H1 (cell line): ENCODE data around the gene SWT1. TPM values are rescaled to one million over a fixed set of nuclear protein-coding genes. Genes with fewer than 3 reads are reported as not detected.

Experiments used
- CTCF ChIA-PET: fragments of 300-600 bp; sonication (Branson Sonifier 250); formaldehyde crosslinking; loops from one replicate; lab custom pipeline; 2021; ENCODE audit not compliant: partially characterized antibody; lab: Charles Lee
- POLR2A ChIA-PET: fragments of 300-600 bp; sonication (Branson Sonifier 250); formaldehyde crosslinking; loops from one replicate; lab custom pipeline; 2021; ENCODE audit warnings: inconsistent platforms; ENCODE audit not compliant: partially characterized antibody; lab: Charles Lee
- DNase-seq, 2 experiments: peaks; one replicate each; pipeline versions ENCODE4 v3.0.0 to v3.0.0-alpha.2; 2010 to 2022; ENCODE audit warnings: low spot score in 2 of 2, low read depth in 1 of 2, mixed read lengths in 1 of 2
- FAIRE-seq: peaks from 2 replicates; lab custom pipeline; 2011; peaks lifted over from hg19 to GRCh38; lab: Jason Lieb, UNC
- H2AFZ ChIP-seq: 2 replicates; pipeline ENCODE4 v1.8.1; 2012; ENCODE audit warnings: low read length, inconsistent platforms
- H2AK5ac ChIP-seq: 2 replicates; pipeline ENCODE4 v1.6.1; 2013; ENCODE audit warnings: low read depth, low read length
- H2BK120ac ChIP-seq: replicated peaks from 2 replicates; pipeline ENCODE3; 2013; ENCODE audit warnings: low read depth, low read length, inconsistent platforms
- H2BK12ac ChIP-seq: 2 replicates; pipeline ENCODE4 v1.6.1; 2013; ENCODE audit warnings: low read depth, low read length
- H2BK15ac ChIP-seq: 2 replicates; pipeline ENCODE4 v1.6.1; 2013; ENCODE audit warnings: low read length
- H2BK20ac ChIP-seq: 2 replicates; pipeline ENCODE4 v1.6.1; 2013; ENCODE audit warnings: low read length
- H2BK5ac ChIP-seq: 2 replicates; pipeline ENCODE4 v1.6.1; 2013; ENCODE audit warnings: low read depth, low read length
- H3K14ac ChIP-seq: 2 replicates; pipeline ENCODE4 v1.6.1; 2013; ENCODE audit warnings: inconsistent platforms; ENCODE audit not compliant: insufficient read length
- H3K18ac ChIP-seq: 2 replicates; pipeline ENCODE4 v1.6.1; 2013; ENCODE audit warnings: low read length; ENCODE audit errors: extremely low read depth
- H3K23ac ChIP-seq: 2 replicates; pipeline ENCODE4 v1.6.1; 2013; ENCODE audit warnings: inconsistent platforms; ENCODE audit not compliant: insufficient read length
- H3K23me2 ChIP-seq: 2 replicates; pipeline ENCODE4 v1.6.1; 2013; ENCODE audit warnings: low read depth, low read length
- H3K27ac ChIP-seq: 2 replicates; pipeline ENCODE4 v1.6.1; 2011; ENCODE audit warnings: low read depth, low read length, inconsistent platforms
- H3K27me3 ChIP-seq, 4 experiments: replicated peaks in 1 of 4; 1 replicate in 1 of 4; 2 replicates in 3 of 4; pipeline versions ENCODE4 v1.6.1 to v1.8.1; 2011 to 2013; ENCODE audit warnings: low read length in 3 of 4, mild to moderate bottlenecking in 3 of 4, inconsistent platforms in 2 of 4, mixed read lengths in 2 of 4, moderate library complexity in 1 of 4; ENCODE audit not compliant: control insufficient read depth in 3 of 4, insufficient read depth in 3 of 4; ENCODE audit errors: extremely low read depth in 1 of 4
- H3K36me3 ChIP-seq, 4 experiments: 2 replicates each; pipeline versions ENCODE4 v1.6.1 to v1.8.1; 2011 to 2013; ENCODE audit warnings: mild to moderate bottlenecking in 4 of 4, low read length in 3 of 4, moderate library complexity in 2 of 4, control low read depth in 1 of 4, inconsistent platforms in 1 of 4; ENCODE audit not compliant: insufficient read depth in 4 of 4, control insufficient read depth in 2 of 4
- H3K4ac ChIP-seq: replicated peaks from 2 replicates; pipeline ENCODE3; 2013; ENCODE audit warnings: low read length, low read depth, mixed read lengths, inconsistent platforms; ENCODE audit not compliant: insufficient read length
- H3K4me1 ChIP-seq, 4 experiments: replicated peaks in 1 of 4; 1 replicate in 1 of 4; 2 replicates in 3 of 4; pipeline versions ENCODE4 v1.6.1 to v1.8.1; 2011 to 2013; ENCODE audit warnings: low read length in 3 of 4, inconsistent platforms in 2 of 4, mixed read lengths in 1 of 4; ENCODE audit not compliant: insufficient read depth in 4 of 4, control insufficient read depth in 3 of 4
- H3K4me2 ChIP-seq, 2 experiments: 2 replicates each; pipeline versions ENCODE4 v1.6.1 to v1.8.1; 2011 to 2013; ENCODE audit warnings: low read depth in 2 of 2, low read length in 2 of 2, control low read depth in 1 of 2, inconsistent platforms in 1 of 2, mild to moderate bottlenecking in 1 of 2; ENCODE audit not compliant: insufficient read depth in 1 of 2
- H3K4me3 ChIP-seq, 4 experiments: fragments of 200-600, 300-600 bp in 1 of 4; sonication (generic), shearing (Covaris generic), sonication (Bioruptor Twin) in 1 of 4; 2 replicates each; pipeline versions ENCODE4 v1.5.1 to v1.8.1; 2011 to 2016; ENCODE audit warnings: low read length in 4 of 4, low read depth in 3 of 4, control low read depth in 2 of 4, inconsistent platforms in 2 of 4, mild to moderate bottlenecking in 2 of 4, mixed read lengths in 1 of 4, moderate library complexity in 1 of 4; ENCODE audit not compliant: insufficient read depth in 2 of 4; ENCODE audit errors: extremely low read depth in 1 of 4
- H3K56ac ChIP-seq: replicated peaks from 2 replicates; pipeline ENCODE3; 2013; ENCODE audit warnings: low read depth, mild to moderate bottlenecking, mixed read lengths, low read length, inconsistent platforms; ENCODE audit not compliant: insufficient read length
- H3K79me1 ChIP-seq: 2 replicates; pipeline ENCODE4 v1.6.1; 2013; ENCODE audit warnings: low read depth, low read length, control low read depth
- H3K79me2 ChIP-seq, 2 experiments: 2 replicates each; pipeline versions ENCODE4 v1.6.1 to v1.8.1; 2012 to 2013; ENCODE audit warnings: low read length in 2 of 2, mild to moderate bottlenecking in 2 of 2, inconsistent platforms in 1 of 2; ENCODE audit not compliant: insufficient read depth in 2 of 2, control insufficient read depth in 1 of 2
- H3K9ac ChIP-seq, 4 experiments: replicated peaks in 1 of 4; 1 replicate in 1 of 4; 2 replicates in 3 of 4; pipeline versions ENCODE4 v1.6.1 to v1.8.1; 2011 to 2013; ENCODE audit warnings: low read depth in 3 of 4, low read length in 3 of 4, control low read depth in 2 of 4, mild to moderate bottlenecking in 2 of 4, moderate library complexity in 2 of 4, inconsistent platforms in 1 of 4; ENCODE audit errors: extremely low read depth in 1 of 4
- H3K9me3 ChIP-seq, 2 experiments: 2 replicates each; pipeline versions ENCODE4 v1.6.1 to v1.8.1; 2012 to 2013; ENCODE audit warnings: mild to moderate bottlenecking in 2 of 2, moderate library complexity in 2 of 2, control low read depth in 1 of 2, inconsistent platforms in 1 of 2, low read depth in 1 of 2, low read length in 1 of 2, mixed read lengths in 1 of 2; ENCODE audit not compliant: insufficient read depth in 2 of 2
- H4K20me1 ChIP-seq, 2 experiments: replicated peaks in 1 of 2; 2 replicates each; pipeline versions ENCODE3 to v1.8.1; 2011 to 2013; ENCODE audit warnings: inconsistent platforms in 2 of 2, low read length in 2 of 2, mild to moderate bottlenecking in 1 of 2; ENCODE audit not compliant: insufficient read depth in 2 of 2, control insufficient read depth in 1 of 2
- H4K5ac ChIP-seq: 2 replicates; pipeline ENCODE4 v1.6.1; 2013; ENCODE audit warnings: low read length, low read depth, mixed read lengths, inconsistent platforms; ENCODE audit not compliant: insufficient read length
- H4K8ac ChIP-seq: 2 replicates; pipeline ENCODE4 v1.8.0; 2013; ENCODE audit warnings: mild to moderate bottlenecking, moderate library complexity, low read length, inconsistent platforms; ENCODE audit not compliant: insufficient read depth; ENCODE audit errors: extremely low read depth
- H4K91ac ChIP-seq: replicated peaks from 2 replicates; pipeline ENCODE3; 2013; ENCODE audit warnings: low read length, mixed read lengths, inconsistent platforms; ENCODE audit not compliant: insufficient read length
- CHD2 ChIP-seq: IDR thresholded peaks from 2 replicates; pipeline ENCODE4 v1.6.1; 2012; ENCODE audit warnings: low read length, improper control_type of control experiment
- CREB1 ChIP-seq: IDR thresholded peaks from 2 replicates; pipeline ENCODE4 v1.6.1; 2012; ENCODE audit warnings: inconsistent platforms
- EGR1 ChIP-seq: IDR thresholded peaks from 2 replicates; pipeline ENCODE4 v1.6.1; 2011; ENCODE audit warnings: low read depth, low read length, borderline replicate concordance
- HDAC6 ChIP-seq: IDR thresholded peaks from one replicate; pipeline ENCODE4 v1.7.1; 2012; ENCODE audit warnings: low read depth, mild to moderate bottlenecking, inconsistent platforms, low read length, moderate library complexity
- KDM5A ChIP-seq: fragments of 200-600 bp; IDR thresholded peaks from 2 replicates; pipeline ENCODE4 v1.7.1; 2012; ENCODE audit warnings: mild to moderate bottlenecking, low read length, inconsistent platforms, mixed read lengths
- PHF8 ChIP-seq: fragments of 200-600 bp; sonication (generic); conservative IDR thresholded peaks from 2 replicates; pipeline ENCODE4 v1.7.1; 2012; ENCODE audit warnings: low read depth, mild to moderate bottlenecking, inconsistent platforms, low read length, moderate library complexity
- POLR2A ChIP-seq, 2 experiments: IDR thresholded peaks; 1 replicate in 1 of 2; 2 replicates in 1 of 2; pipeline ENCODE4 v1.6.1; 2011; ENCODE audit warnings: low read depth in 2 of 2, low read length in 2 of 2, mild to moderate bottlenecking in 2 of 2; ENCODE audit errors: control extremely low read depth in 1 of 2
- RAD21 ChIP-seq, 2 experiments: IDR thresholded peaks in 1 of 2; conservative IDR thresholded peaks in 1 of 2; 2 replicates each; pipeline ENCODE4 v1.6.1; 2011; ENCODE audit warnings: low read depth in 2 of 2, low read length in 2 of 2, improper control_type of control experiment in 1 of 2, inconsistent platforms in 1 of 2, mild to moderate bottlenecking in 1 of 2, moderate library complexity in 1 of 2
- SIN3A ChIP-seq, 2 experiments: IDR thresholded peaks in 1 of 2; conservative IDR thresholded peaks in 1 of 2; 2 replicates each; pipeline ENCODE4 v1.6.1; 2011 to 2012; ENCODE audit warnings: low read length in 2 of 2, improper control_type of control experiment in 1 of 2, low read depth in 1 of 2, mild to moderate bottlenecking in 1 of 2
- SIRT6 ChIP-seq: IDR thresholded peaks from one replicate; pipeline ENCODE4 v1.7.1; 2012; ENCODE audit warnings: low read length, inconsistent platforms
- SP4 ChIP-seq: IDR thresholded peaks from 2 replicates; pipeline ENCODE4 v1.6.1; 2012; ENCODE audit warnings: low read length, inconsistent platforms
- TAF7 ChIP-seq: optimal IDR thresholded peaks from 2 replicates; pipeline ENCODE3; 2011; ENCODE audit warnings: low read depth, mild to moderate bottlenecking, inconsistent platforms, low read length, moderate library complexity, borderline replicate concordance
- TBP ChIP-seq: IDR thresholded peaks from 2 replicates; pipeline ENCODE4 v1.6.1; 2011; ENCODE audit warnings: low read depth, low read length, improper control_type of control experiment
- YY1 ChIP-seq: IDR thresholded peaks from 2 replicates; pipeline ENCODE4 v1.6.1; 2011; ENCODE audit warnings: low read depth, mild to moderate bottlenecking, low read length
- ZNF274 ChIP-seq: IDR thresholded peaks from 2 replicates; pipeline ENCODE4 v1.7.0; 2012; ENCODE audit warnings: low read length, borderline replicate concordance; ENCODE audit errors: extremely low read depth
- WGBS, 2 experiments: shearing (Covaris generic) in 1 of 2; methylation state at CpG; one replicate each; pipeline versions ENCODE4 v1.1.6 to v1.1.7; 2013 to 2015; ENCODE audit warnings: low lambda C conversion rate in 2 of 2, mixed read lengths in 2 of 2, inconsistent platforms in 1 of 2, low coverage in 1 of 2, missing lambda C conversion rate in 1 of 2; ENCODE audit not compliant: insufficient replicate concordance in 2 of 2, insufficient coverage in 1 of 2, insufficient read length in 1 of 2; ENCODE audit errors: extremely low coverage in 1 of 2, missing lambda C conversion rate in 1 of 2; 5-methylcytosine and 5-hydroxymethylcytosine counted together
- polyA plus RNA-seq, 7 experiments: library from polyadenylated mRNA; depleted of rRNA in 3 of 7; stranded (reverse) in 5 of 7; unstranded in 2 of 7; fragments of >200 nt in 5 of 7; fragments of 200-250 nt in 2 of 7; gene quantifications; 1 replicate in 5 of 7; 2 replicates in 1 of 7; 4 replicates in 1 of 7; pipeline versions ENCODE4 v1.2.1 to v1.2.3, GENCODE V29; 2011 to 2013; ENCODE audit warnings: missing spikeins in 2 of 7, mixed read lengths in 2 of 7
- total RNA-seq: library from RNA; stranded (reverse); fragmentation: NEBNext Ultra II Directional; extraction: Animal tissue kit (Norgen Biotek cat#: 25700); gene quantifications from 2 replicates; pipeline ENCODE4 v1.2.1, GENCODE V29; 2021

Gene SWT1
- total and polyA plus RNA-seq, 2 of the 8 experiments (the other 6 are each of a cell fraction or from before 2014, with no cell fraction given), result 1.4 to 6.2 TPM

DNA sequence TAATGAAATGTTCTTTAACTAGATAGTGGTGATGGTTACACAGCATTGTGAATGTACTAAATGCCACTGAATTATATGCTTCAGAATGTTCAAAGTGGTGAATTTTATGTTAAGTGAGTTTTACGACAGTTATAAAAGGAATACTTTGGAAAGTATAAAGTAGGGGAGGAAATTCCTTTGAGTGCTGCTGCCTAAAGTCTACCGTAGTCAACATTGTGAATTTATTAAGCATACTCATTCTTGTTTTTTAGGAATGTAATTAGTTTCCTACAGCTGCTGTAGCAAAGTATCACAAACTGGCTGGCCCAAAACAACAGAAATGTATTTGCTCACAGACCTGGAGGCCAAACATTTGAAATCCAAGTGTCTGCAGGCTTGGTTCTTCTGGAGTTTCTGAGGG lies 73.0 kb downstream of the SWT1 start:
- H2BK120ac ChIP-seq, result no peak overlapping the region
- FAIRE-seq, result no peak
- no peak overlapping the region for H3K14ac ChIP-seq
- H4K5ac ChIP-seq, result no peak overlapping the region
- no peak overlapping the region; a peak in 1 of 7 replicates for H3K9ac ChIP-seq
- 86 to 100% methylated on average over 1 to 2 of the region's 2 CpGs for WGBS, 2 experiments
- ChIA-PET CTCF (no interaction called here), POLR2A (no interaction called here)
- no peak overlapping the region for H2AFZ ChIP-seq
- no peak overlapping the region for H3K23ac ChIP-seq
- no peak overlapping the region for H3K4me3 ChIP-seq
- no peak overlapping the region for H3K56ac ChIP-seq
- no peak overlapping the region for H4K91ac ChIP-seq
- H3K79me2 ChIP-seq, result no peaks in the 10 kb centered on the region
- no peak overlapping the region for H3K27ac ChIP-seq
- no peak for DNase-seq
- no peak overlapping the region for H3K4ac ChIP-seq
- H3K36me3 ChIP-seq, result no peaks in the 10 kb centered on the region
- no peaks in the 10 kb centered on the region for H3K4me1 ChIP-seq
- no peak overlapping the region for H3K18ac ChIP-seq
- H3K9me3 ChIP-seq, result no peaks in the 10 kb centered on the region
- no peak overlapping the region for H2AK5ac ChIP-seq
- no peak overlapping the region for H3K4me2 ChIP-seq
- H3K79me1 ChIP-seq, result no peaks in the 10 kb centered on the region
- H2BK15ac ChIP-seq, result no peak overlapping the region
- no peak overlapping the region for H2BK20ac ChIP-seq
- no peaks in the 10 kb centered on the region for H4K20me1 ChIP-seq
- H3K27me3 ChIP-seq, result no peaks in the 10 kb centered on the region
- H2BK5ac ChIP-seq, result no peak overlapping the region
- H2BK12ac ChIP-seq, result no peak overlapping the region
- no peaks in the 10 kb centered on the region for H3K23me2 ChIP-seq
- no peak overlapping the region for H4K8ac ChIP-seq
- TF ChIP-seq SP4, result no peak
- TF ChIP-seq PHF8, result no peak
- TF ChIP-seq HDAC6, result no peak
- TF ChIP-seq KDM5A, result no peak
- TF ChIP-seq RAD21 (IDR thresholded peaks at IDR 0.05 in 1 of 2, conservative IDR thresholded peaks at IDR 0.05 in 1 of 2; ENCODE audit: low read depth in 2 of 2, low read length in 2 of 2), result no peak
- TF ChIP-seq SIRT6, result no peak
- no peak for TF ChIP-seq POLR2A (IDR thresholded peaks at IDR 0.05; ENCODE audit: control extremely low read depth in 1 of 2, low read depth in 2 of 2, low read length in 2 of 2)
- TF ChIP-seq SIN3A (conservative IDR thresholded peaks at IDR 0.05 in 1 of 2, IDR thresholded peaks at IDR 0.05 in 1 of 2; ENCODE audit: low read depth in 1 of 2, low read length in 2 of 2), result no peak
- no peak for TF ChIP-seq EGR1
- no peak for TF ChIP-seq ZNF274
- no peak for TF ChIP-seq TAF7
- no peak for TF ChIP-seq CHD2
- TF ChIP-seq TBP, result no peak
- TF ChIP-seq CREB1, result no peak
- no peak for TF ChIP-seq YY1
